Testis (tissue), 3 donors: Measurements from ENCODE around the gene RASAL1. TPM values are rescaled to one million over a fixed set of nuclear protein-coding genes. Genes with fewer than 3 reads are reported as not detected.

ENCODE experiments used
- DNase-seq: peaks from one replicate; pipeline ENCODE4 v3.0.0-alpha.2; 2019
- H3K27ac ChIP-seq, 2 donors: fragments of 200-600 bp; sonication (generic); one replicate each; pipeline ENCODE4 v1.5.1; 2019
- H3K27me3 ChIP-seq: fragments of 200-600 bp; sonication (generic); one replicate; pipeline ENCODE4 v1.5.1; 2019
- H3K36me3 ChIP-seq: fragments of 200-600 bp; sonication (generic); one replicate; pipeline ENCODE4 v1.5.1; 2017; ENCODE audit warnings: low read depth; ENCODE audit errors: missing control alignments
- H3K4me1 ChIP-seq: fragments of 200-600 bp; sonication (generic); one replicate; pipeline ENCODE4 v1.5.1; 2019
- H3K4me3 ChIP-seq, 2 donors: fragments of 200-600 bp; sonication (generic); one replicate each; pipeline ENCODE4 v1.5.1; 2017 to 2019
- H3K9me3 ChIP-seq: fragments of 200-600 bp; sonication (generic); one replicate; pipeline ENCODE4 v1.5.1; 2017
- CTCF ChIP-seq, 3 experiments: fragments of 450-650 bp in 2 of 3; fragments of 200-600 bp in 1 of 3; sonication (generic) in 1 of 3; IDR thresholded peaks; one replicate each; pipeline ENCODE4 v1.5.1; 2016 to 2019; ENCODE audit warnings: antibody characterized with exemption in 3 of 3, mild to moderate bottlenecking in 2 of 3, moderate library complexity in 1 of 3
- POLR2A ChIP-seq: fragments of 450-650 bp; IDR thresholded peaks from one replicate; pipeline ENCODE4 v1.6.1; 2017; ENCODE audit warnings: antibody characterized with exemption, mild to moderate bottlenecking, moderate library complexity
- WGBS, 2 donors: methylation state at CpG; one replicate each; pipeline ENCODE4 v1.1.5; 2018; 5-methylcytosine and 5-hydroxymethylcytosine counted together
- intact Hi-C: fragments of 100-400 bp; cut with DNase I; formaldehyde crosslinking; loops from one replicate; pipeline ENCODE4 v1.15.1; 2023; ENCODE audit warnings: low total_unique reads
- polyA plus RNA-seq: library from polyadenylated mRNA; stranded (reverse); fragments of 350-450 nt; fragmentation: Illumina TruSeq; extraction: RNeasy Lipid Tissue Mini Kit (QIAGEN cat#74804); gene quantifications from one replicate; pipeline ENCODE4 v1.2.3, GENCODE V29; 2014; ENCODE audit warnings: low read depth, low replicate concordance; ENCODE audit not compliant: insufficient read depth
- total RNA-seq, 2 donors: library from RNA; depleted of rRNA; stranded (reverse); fragments of >200 nt; gene quantifications; one replicate each; pipeline ENCODE4 v1.2.3, GENCODE V29; 2016

The RASAL1 gene
- total and polyA plus RNA-seq, 3 donors from 2014 or later = 5.0 to 20.1 (median 18.2) TPM

DNA sequence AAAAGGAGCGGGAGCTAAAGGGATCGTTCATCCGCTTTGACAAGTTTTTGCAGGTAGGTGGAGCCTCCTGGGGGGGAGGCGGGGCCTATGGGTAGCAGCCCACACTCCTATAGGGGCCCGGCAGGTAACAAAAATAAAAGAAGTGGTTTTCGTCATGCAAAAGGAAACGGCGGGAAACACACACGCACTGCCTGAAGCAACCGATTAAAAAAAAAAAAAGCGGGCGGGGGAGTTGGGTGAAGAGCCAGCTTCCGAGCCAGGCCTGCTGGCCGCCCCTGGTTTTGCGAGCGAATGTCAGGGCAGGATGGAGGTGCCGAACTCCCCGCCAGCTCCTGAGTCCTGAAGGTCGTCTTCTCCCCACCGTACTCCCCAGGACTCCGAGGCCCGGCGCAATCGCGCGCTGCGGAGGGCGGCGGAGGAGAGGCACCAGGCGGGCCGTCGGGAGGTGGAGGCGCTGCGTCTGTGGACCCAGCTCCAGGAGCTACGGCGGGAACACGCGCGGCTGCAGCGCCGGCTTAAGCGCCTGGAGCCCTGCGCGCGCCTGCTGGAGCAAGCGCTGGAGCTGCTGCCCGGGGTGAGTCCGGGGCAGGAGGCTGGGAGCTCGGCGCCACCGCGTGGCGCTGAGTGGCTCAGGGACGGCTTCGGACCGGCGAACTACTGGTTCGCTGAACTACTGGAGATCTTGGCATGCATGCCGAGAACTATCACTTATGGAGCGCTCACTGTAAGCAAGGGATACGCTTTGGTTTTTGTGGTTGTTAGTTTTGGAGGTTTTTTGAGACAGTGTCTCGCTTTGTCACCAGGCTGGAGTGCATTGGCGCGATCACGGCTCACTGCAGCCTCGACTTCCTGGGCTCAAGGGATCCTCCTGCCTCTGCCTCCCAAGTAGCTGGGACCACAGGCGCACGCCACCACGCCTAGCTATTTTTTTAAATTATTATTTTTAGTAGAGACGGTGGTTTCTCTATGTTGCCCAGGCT is 17.6 kb upstream of the RASAL1 start:
- no peak overlapping the region for H3K27ac ChIP-seq
- TF ChIP-seq POLR2A (no peak), CTCF (IDR thresholded peaks at IDR 0.05) (peak in 1 of 3 experiments; percentile 35)
- peak overlapping the region; percentile 32 to 41 for H3K4me3 ChIP-seq
- no peaks in the 10 kb centered on the region for H3K4me1 ChIP-seq
- 7 to 10% methylated on average over 35 to 68 of the region's 70 CpGs for WGBS, 2 donors
- DNase-seq = peak; percentile 80
- H3K27me3 ChIP-seq = no peaks in the 10 kb centered on the region
- H3K36me3 ChIP-seq = no peaks in the 10 kb centered on the region
- H3K9me3 ChIP-seq = no peaks in the 10 kb centered on the region
- intact Hi-C loops = loop anchor here (10.0 kb wide), 1 partner anchor 98 kb away; the partner anchor contains the start of gene DTX1

DNA sequence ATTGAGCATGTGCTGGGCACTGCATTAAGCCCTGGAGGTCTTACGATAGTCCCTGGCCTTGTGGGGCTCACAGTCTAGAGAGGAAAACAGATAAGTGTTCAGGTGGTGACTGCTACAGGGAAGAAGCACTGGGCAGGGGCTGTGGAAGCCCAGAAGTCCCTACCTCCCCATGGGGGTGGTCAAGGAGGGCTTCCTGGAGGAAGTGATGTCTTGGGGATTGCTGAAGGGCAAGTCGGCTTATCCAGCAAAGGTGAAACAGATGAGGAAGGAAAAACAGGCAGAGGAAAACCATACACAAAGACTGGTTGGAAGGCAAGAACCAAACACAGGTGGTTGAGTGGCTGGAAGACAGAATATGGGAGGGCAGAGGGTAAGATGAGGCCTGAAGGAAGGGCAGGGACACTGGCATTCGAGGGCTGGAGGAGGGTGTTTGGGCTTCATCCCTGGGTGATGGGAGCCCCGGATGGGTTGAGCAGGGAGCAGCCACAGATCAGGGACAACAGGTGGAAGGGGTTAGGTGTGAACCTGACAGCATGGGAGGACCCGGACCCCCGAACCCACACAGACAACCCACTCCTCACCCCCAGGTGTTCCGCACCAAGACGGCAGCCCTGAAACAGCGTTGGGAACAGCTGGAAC is 16.8 kb upstream of the RASAL1 start:
- intact Hi-C loops = loop anchor here (10.0 kb wide), 1 partner anchor 98 kb away; the partner anchor contains the start of gene DTX1
- no peak overlapping the region for H3K27ac ChIP-seq
- H3K4me1 ChIP-seq = no peaks in the 10 kb centered on the region
- no peaks in the 10 kb centered on the region for H3K9me3 ChIP-seq
- WGBS, 2 donors = 28 to 30% methylated on average over 9 of the region's 9 CpGs
- H3K36me3 ChIP-seq = no peaks in the 10 kb centered on the region
- H3K4me3 ChIP-seq = peak overlapping the region in 1 of 2 donors; percentile 41
- DNase-seq = no peak
- TF ChIP-seq POLR2A = no peak
- TF ChIP-seq CTCF (IDR thresholded peaks at IDR 0.05) = no peak
- H3K27me3 ChIP-seq = no peaks in the 10 kb centered on the region

- no peaks in the 10 kb centered on the region for H3K36me3 ChIP-seq
- TF ChIP-seq POLR2A (no peak), CTCF (IDR thresholded peaks at IDR 0.05) (no peak)
- H3K27ac ChIP-seq = no peak overlapping the region
- DNase-seq = no peak
- H3K27me3 ChIP-seq = no peaks in the 10 kb centered on the region
- H3K4me1 ChIP-seq = no peaks in the 10 kb centered on the region
- intact Hi-C loops = loop anchor here (10.0 kb wide), 1 partner anchor 97 kb away; the partner anchor contains the start of gene DTX1
- H3K9me3 ChIP-seq = no peaks in the 10 kb centered on the region
- H3K4me3 ChIP-seq = no peak overlapping the region
- 88 to 90% methylated on average over 3 of the region's 3 CpGs for WGBS, 2 donors
Observed at GRCh38 chr12:113151655-113152054, 16.1 kb upstream of the RASAL1 start.

GRCh38 chr12:113149361-113150150 is 14.0 kb upstream of the RASAL1 start, which contains the start of gene CFAP73:
Gene CFAP73 (plus strand): TSS chr12:113149724. CDS start chr12:113149858, 134 bp downstream.
- intact Hi-C loops = loop anchor here (10.0 kb wide), 1 partner anchor 95 kb away; the partner anchor contains the start of gene DTX1
- Histone ChIP-seq H3K27me3 (no peaks in the 10 kb centered on the region), H3K36me3 (no peaks in the 10 kb centered on the region), H3K9me3 (no peaks in the 10 kb centered on the region), H3K27ac (no peak within 1 kb of the TSS), H3K4me3 (peak within 1 kb of the TSS in 1 of 2 donors; percentile 3), H3K4me1 (no peaks in the 10 kb centered on the region)
- TF ChIP-seq POLR2A (no peak), CTCF (IDR thresholded peaks at IDR 0.05) (no peak)
- WGBS, 2 donors = 21 to 46% methylated on average over 11 to 22 of the region's 22 CpGs
- DNase-seq = peak; percentile 90
